ENCODE measurements around the gene NHSL1.

NHSL1 gene

DNA sequence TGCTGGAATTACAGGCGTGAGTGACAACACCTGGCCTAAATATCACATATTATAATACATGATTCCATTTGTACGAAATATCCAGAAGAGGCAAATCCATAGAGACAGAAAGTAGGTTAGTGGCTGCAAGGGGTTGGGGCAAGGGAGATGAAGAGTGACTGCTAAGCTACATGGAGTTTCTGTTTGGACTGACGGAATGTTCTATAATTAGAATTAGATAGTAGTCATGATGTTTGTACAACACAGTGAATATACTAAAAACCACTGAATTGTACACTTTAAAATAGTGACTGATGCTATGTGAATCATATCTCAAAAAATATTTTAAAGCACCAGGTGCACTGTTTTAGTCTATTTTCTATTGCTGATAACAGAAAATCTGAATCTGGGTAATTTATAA, 99.0 kb downstream of the NHSL1 start:
- no peak for DNase-seq

DNA sequence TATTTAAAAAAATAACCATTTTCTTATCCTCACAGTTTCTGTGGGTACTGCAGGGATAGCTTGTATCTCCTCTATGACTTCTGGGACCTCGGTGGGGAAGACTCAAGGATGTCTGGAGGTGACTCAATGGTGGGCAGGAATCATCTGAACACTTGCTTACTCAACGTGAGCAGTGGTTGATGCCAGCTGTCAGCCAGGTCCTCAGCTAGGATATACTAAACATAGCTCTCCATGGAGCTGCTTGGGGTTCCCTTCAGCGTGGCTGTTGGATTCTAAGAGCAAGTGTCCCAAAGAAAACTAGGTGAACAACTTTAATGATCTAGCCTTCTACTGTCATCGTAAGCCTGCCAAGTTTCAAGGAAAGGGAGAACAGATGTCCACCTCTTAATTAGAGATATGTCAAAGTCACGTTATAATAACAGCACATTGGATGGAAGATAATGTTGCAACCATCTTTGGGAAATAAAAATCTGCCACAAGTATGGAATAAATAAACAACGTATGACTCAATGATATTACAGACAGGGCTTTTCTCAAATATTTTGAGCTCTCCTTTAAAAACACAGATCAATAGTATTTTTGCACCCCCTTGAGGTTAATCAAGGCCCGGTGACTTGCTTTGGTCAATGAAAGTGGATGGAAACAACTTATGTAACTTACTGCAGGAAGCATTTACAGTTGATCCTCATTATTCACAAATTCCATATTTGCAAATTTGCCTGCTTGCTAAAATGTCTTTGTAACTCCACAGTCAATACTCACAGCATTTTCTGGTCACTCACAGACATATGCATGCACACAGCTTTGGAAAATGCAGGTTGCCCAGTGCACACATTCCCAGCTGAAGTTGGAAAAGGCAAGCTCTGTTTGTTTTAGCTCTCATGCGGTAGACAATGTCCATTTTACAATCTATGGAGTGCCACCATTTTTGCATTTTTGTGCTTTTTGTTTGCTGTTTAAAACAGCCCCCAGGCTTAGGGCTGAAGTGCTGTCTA, 101.9 kb downstream of the NHSL1 start:
- no peak for DNase-seq

DNA sequence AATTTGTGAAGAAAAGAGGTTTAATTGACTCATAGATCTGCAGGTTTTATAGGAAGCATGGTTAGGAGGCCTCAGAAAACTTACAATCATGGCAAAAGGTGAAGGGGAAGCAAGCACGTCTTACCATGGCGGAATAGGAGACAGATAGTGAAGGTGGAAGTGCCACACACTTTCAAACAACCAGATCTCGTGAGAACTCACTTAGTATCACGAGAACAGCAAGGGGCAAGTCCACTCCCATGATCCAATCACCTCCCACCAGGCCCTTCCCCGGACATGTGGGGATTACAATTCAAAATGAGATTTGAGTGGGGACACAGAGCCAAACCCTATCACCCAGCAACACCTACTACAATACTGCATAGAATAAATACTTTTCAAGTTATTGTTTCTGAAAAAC, 102.6 kb downstream of the NHSL1 start:
- DNase-seq, result no peak

DNA sequence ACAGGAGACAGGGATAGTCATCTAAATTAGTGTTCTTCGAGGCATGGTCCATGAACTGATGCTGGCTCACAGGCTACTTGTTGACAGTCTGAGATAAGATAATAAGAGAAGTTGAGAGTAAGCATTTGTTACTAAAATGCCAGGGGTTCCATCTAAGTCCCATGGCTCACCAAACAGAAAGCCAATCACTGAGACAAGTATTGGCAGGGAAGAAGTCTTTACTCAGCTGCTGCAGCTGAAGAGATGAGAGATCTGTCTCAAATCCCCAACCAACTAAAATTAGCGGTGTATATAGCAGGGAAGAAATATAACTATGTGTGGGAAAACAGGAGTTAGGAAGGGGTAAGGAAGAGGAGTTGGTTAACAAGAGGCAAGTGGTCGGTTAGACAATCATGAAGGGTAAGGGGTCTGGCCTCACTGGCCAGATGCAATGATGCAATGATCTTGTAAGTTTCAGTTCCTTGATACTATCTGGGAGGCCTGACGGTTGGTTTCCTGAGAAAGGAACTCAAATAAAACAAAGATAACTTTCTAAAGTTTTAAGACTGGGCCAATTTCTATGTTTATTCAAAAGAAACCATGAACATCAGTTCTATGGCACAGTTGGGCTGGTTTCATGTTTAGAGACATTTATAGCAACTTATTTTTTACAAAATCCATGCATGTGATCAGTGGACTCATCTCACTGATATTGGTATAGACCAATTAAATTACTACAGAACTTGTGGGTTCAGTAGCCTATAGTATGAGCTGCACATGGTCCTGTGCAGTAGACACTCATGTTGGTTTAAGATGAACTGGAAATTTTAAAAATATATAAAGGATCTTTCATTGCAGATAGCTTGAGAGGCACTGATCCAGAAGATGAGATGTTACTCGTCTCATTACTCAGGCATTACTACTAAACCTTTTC, 105.2 kb downstream of the NHSL1 start:
- no peak for DNase-seq

DNA sequence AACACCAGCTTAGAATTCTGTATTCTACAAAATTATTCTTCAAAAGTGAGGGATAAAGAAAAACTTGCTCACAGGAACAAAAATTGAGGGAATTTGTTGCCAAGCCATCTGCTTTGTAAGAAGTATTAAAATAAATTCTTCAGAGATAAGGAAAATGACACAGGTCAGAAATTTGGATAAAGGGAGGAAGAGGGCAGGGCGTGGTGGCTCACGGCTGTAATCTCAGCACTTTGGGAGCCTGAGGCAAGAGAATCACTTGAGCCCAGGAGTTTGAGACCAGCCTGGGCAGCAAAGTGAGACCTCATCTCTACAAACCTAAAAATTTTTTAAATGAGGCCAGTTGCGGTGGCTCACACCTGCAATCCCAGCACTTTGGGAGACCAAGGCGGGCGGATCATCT, 109.7 kb downstream of the NHSL1 start:
- DNase-seq, result no peak

DNA sequence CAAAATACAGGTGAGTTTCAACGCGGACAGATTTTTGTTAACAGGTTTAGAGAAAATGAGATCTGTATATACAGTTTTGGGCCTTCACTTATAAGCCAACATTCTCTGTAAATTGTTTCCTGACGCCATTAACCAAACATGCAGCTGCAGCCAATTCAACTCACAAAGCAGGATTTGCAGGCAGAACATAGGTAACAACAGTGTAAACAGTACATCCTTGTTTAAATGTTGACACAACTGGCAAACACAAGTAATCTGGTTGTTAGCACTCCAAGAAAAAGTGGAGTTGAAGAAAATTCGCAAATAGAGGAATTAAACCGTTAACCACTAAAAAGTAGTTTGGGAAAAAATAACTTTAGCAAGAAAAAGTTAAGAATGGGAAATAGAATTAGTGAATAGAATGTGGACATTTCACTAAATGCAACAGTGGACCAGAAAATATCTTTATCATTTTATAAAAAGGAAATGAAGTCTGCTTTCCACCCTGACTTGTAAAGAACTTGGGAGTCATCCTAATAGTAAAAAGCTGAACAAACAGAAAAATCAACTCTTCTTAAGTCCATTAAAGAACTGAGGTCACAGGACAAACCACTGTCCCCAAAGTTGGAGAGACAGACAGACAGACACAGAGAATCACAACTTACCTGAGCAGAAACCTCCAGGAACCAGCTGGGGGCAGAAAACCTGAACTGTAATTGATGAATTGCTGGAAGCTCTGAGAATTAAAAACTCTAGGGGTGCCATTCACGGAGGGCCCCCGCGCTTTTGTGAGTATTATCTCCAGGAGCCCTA, 111.5 kb downstream of the NHSL1 start:
- DNase-seq, result no peak

DNA sequence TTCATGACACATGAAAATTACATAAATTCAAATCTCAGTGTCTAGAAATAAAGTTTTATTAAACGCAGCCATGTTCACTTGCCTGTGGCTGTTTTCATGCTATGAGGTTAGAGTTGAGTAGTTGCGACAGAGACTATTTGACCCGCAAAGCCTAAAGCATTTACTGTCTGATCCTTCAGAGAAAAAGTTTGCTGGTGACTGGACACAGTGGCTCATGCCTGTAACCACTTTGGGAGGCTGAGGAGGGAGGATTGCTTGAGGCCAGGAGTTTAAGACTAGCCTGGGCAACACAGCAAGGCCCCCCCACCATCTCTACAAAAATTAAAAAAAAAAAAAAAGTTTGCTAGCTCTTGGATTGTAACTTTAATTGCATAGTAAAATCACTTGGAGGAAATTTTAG, 112.4 kb downstream of the NHSL1 start:
- no peak for DNase-seq

DNA sequence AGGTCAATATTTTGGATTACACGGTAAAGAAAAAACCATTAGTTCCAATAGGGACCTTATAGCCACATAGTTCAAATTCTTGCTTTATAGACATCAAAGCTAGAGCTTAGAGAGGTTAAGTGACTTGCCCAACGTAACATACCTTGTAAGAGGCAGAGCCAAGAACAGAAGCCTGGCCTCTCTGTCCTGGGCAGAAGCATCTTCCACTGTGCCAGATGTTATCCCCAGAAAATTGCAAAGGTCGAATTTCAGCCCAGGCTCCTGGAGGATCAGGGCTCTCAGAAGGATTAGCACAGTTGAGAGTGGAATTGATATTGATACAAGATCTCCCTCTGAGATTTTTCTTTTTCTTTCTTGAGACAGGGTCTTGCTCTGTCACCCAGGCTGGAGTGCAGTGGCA, 115.5 kb downstream of the NHSL1 start:
- no peak for DNase-seq

DNA sequence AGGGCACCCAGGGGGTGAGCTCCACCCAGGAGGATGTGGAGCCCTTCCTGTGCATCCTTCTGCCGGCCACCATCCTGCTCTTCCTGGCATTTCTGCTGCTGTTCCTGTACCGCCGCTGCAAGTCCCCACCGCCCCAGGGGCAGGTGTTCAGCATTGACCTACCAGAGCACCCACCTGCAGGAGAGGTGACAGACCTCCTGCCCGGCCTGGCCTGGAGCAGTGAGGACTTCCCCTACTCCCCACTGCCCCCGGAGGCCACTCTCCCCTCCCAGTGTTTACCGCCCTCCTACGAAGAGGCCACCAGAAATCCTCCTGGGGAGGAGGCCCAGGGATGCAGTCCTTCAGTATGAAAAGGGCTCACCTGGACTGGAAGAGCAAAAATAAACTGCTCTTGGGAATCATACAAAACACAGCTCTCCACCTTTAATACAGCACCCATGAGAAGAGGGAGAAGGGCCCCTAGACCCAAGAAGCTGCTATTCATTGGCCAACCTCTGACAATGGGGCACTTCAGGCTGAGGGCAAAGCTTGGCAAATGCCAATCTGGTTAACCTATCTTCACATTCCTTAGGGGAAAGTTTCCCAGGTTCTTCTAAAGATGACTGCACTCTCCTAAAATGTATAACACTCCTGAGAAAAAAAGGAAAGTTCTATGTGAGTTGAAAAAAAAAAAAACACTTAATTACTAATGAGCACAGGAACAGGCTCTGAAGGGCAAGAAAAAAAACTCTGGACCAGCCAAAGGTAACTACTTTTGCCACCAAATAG, 116.6 kb downstream of the NHSL1 start:
- no peak for DNase-seq

DNA sequence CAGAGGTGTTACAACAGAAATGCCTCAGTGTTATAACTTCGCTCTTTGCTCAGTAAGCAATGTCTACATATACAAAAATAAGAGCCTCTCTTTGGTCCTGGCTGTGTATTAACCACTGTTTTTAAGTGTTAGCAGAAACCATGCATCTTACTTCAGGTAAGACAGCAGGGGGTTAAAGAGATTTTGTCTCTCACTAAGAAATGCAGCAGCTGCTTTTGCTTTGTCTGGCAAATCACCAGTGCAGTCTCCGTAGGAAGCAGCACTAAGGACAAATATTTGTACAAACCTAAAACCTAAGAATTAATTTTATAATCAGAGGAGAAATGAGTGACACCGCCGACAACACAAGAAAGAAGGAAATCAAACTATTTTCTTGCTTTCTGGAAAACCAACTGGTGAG, 120.8 kb downstream of the NHSL1 start:
- no peak for DNase-seq

DNA sequence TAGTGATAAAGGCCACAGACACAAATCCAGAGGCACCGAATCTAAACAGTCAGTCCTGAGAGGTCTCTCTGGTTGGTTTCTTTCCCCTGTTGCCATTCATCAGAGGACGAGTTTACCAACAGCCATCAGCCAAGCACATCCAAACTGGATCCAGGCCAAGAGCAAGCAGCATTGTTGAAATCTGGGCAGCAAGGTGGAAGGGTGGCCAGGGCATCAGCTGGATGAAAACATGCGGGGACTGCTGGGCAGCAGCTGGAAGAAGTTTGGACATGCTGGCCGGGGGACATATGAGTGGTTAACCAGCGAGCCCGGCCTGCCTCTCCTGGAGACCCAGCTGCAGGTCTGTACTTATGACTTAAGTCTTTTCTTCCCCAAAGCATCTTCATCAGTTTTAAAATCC, 121.5 kb downstream of the NHSL1 start, which contains the start of gene SMIM28:
Gene SMIM28 (plus strand): TSS at position 62 of the 400 bp plus-strand sequence. CDS start 168 bp downstream, at position 230.
- DNase-seq, result no peak

DNA sequence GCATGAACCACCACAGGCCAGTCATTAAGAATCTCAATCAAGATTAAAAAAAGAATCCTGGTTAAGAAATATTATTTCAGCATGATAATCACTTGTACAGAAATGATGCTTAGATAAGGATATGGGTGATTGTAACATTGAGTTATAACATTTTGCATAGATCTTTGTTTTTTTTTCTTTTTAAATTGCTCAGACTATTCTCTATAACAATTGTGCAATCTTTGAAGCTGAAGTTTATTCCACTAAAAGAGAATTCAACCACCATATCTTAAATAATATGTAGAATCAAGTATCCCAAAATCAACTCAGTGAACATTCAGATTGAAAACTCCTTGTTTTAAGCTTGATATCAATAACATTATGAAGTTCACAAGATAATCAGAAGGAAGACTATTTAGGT, 122.3 kb downstream of the NHSL1 start:
- DNase-seq, result no peak

DNA sequence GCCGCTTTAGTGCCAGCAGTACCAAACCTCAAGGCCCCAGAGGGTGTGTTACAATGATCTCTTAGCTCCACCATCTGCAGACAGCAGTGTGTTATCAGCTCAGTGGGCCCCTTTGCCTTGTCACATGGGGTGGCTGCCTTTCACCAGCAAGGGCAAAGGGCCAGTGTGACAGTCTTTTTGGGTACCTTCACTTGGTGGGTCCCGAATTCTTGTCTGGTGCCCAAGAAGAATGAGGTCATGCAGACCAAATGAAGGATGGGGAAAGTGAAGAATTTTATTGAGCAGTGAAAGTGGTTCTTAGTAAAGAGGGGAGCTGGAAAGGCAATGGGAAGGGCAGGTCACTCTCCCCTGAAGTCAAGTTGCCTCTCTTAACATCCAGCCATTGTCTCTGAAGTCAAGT, 124.5 kb downstream of the NHSL1 start:
- DNase-seq, result no peak

DNA sequence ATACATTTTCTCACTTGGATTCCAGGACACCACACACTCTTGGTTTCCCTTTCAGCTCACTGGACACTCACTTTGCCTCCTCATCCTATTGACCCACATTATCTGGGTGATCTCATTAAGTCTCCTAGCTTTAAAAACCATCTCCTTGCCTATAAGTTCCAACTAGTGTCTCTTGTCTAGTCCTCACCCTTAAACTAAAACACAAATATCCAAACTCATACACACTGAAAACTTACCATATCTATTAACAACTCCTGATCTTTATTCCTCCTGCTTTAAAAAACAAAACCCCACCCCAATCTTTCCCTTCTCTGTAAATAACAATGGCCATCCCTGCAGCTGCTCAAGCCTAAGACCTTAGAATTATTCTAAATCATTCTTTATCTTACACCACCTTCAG, 125.1 kb downstream of the NHSL1 start:
- no peak for DNase-seq

DNA sequence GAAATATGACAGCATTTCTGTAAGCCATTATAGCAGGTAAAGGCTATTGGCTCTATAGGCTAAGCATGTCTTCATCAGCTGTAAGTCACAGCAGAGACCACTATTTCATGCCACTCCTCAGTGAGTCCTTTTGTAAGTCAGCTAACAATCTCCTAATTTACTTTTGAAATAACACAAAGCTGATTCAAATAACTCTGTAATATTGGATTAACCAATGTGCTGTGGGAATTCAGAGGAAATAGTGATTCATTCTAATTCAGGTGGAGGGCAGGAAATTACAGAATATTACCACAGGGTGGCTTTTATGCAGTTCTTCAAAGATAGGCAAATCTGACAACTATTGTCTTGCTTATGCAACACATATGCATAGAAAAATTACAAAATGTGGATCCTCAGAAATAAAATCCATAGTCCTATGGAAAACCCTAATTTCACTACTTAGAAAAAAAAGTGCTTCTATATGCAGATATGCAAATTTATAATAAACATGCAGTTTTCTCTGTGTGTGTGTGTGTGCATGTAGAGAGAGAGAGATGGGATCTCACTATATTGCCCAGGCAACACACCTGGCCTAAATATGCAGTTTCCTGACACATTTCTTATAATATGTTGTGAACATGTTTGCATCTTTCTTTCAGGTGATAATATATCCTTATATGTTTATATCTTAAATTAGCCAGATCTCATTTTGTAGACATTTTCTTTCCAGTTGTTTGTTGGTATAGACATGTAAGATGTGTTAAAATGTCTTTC, 126.4 kb downstream of the NHSL1 start:
- no peak for DNase-seq

Measured in activated naive CD4-positive, alpha-beta T cell (primary cell).